Kidney (tissue), 14 donors: ENCODE measurements around the gene QPRT. TPM values are rescaled to one million over a fixed set of nuclear protein-coding genes. Genes with fewer than 3 reads are reported as not detected.

Source experiments
- DNase-seq, 5 donors: peaks; one replicate each; pipeline ENCODE4 v3.0.0-alpha.2; 2013 to 2020
- FAIRE-seq: peaks from 2 replicates; lab custom pipeline; 2012; peaks lifted over from hg19 to GRCh38; lab: Jason Lieb, UNC
- H3K27ac ChIP-seq, 2 donors: one replicate each; pipeline ENCODE4 v1.7.0; 2013; ENCODE audit warnings: low read depth in 2 of 2, low read length in 2 of 2, inconsistent platforms in 1 of 2
- H3K27me3 ChIP-seq: one replicate; pipeline ENCODE4 v1.7.1; 2013; ENCODE audit warnings: low read length, inconsistent platforms; ENCODE audit not compliant: control insufficient read depth, insufficient read depth
- H3K36me3 ChIP-seq, 3 donors: one replicate each; pipeline versions ENCODE4 v1.7.0 to v1.7.1; 2013; ENCODE audit warnings: low read length in 3 of 3, control low read depth in 1 of 3, inconsistent platforms in 1 of 3; ENCODE audit not compliant: insufficient read depth in 3 of 3, control insufficient read depth in 2 of 3
- H3K4me1 ChIP-seq, 3 donors: one replicate each; pipeline versions ENCODE4 v1.7.0 to v1.7.1; 2013; ENCODE audit warnings: low read length in 3 of 3, inconsistent platforms in 1 of 3, low read depth in 1 of 3; ENCODE audit not compliant: control insufficient read depth in 2 of 3, insufficient read depth in 2 of 3
- H3K4me3 ChIP-seq, 3 donors: one replicate each; pipeline versions ENCODE4 v1.7.0 to v1.8.1; 2013; ENCODE audit warnings: low read length in 3 of 3, control low read depth in 1 of 3, inconsistent platforms in 1 of 3
- H3K9ac ChIP-seq, 3 donors: one replicate each; pipeline versions ENCODE4 v1.7.0 to v1.7.1; 2013; ENCODE audit warnings: low read length in 3 of 3, control low read depth in 1 of 3, inconsistent platforms in 1 of 3
- H3K9me3 ChIP-seq, 3 donors: one replicate each; pipeline versions ENCODE4 v1.7.0 to v1.7.1; 2013; ENCODE audit warnings: low read length in 3 of 3, control low read depth in 1 of 3, inconsistent platforms in 1 of 3; ENCODE audit not compliant: control insufficient read depth in 2 of 3, insufficient read depth in 1 of 3
- CTCF ChIP-seq: IDR thresholded peaks from 3 replicates; pipeline ENCODE4 v1.5.1; 2012; ENCODE audit warnings: mild to moderate bottlenecking, moderate library complexity, borderline replicate concordance; ENCODE audit not compliant: insufficient read depth; ENCODE audit errors: extremely low read depth
- intact Hi-C: fragments of 100-400 bp; cut with DNase I; formaldehyde crosslinking; loops from one replicate; pipeline ENCODE4 v1.11.1; 2022
- polyA plus RNA-seq: library from polyadenylated mRNA; stranded (reverse); fragments of 350-450 nt; fragmentation: Illumina TruSeq; extraction: RNeasy Lipid Tissue Mini Kit (QIAGEN cat#74804); gene quantifications from one replicate; pipeline ENCODE4 v1.2.3, GENCODE V29; 2014; ENCODE audit warnings: low read depth, low replicate concordance; ENCODE audit not compliant: insufficient read depth
- total RNA-seq: library from RNA; stranded (reverse); fragmentation: NEBNext Ultra II Directional; extraction: Animal tissue kit (Norgen Biotek cat#: 25700); gene quantifications from one replicate; pipeline ENCODE4 v1.2.1, GENCODE V29; 2021
- donor health status: control.
- donor health status: control.
- donor health status: control.
- donor health status: control.
- donor health status: control.
- donor health status: DM: yes; HTN: yes; CAD: no.
- donor health status: Normal renal cell carcinoma (clear cell type).

The QPRT gene
- total and polyA plus RNA-seq, 2 donors from 2014 or later: 13.9 to 168 TPM

GRCh38 chr16:29649588-29650494, 29.1 kb upstream of the QPRT start:
- no peak for TF ChIP-seq CTCF
- H3K27me3 ChIP-seq: no peaks in the 10 kb centered on the region
- intact Hi-C loops: no loop called here
- H3K4me1 ChIP-seq: no peaks in the 10 kb centered on the region
- H3K36me3 ChIP-seq: no peaks in the 10 kb centered on the region
- DNase-seq: peak in 4 of 5 donors; percentile 56 to 69 (median 64)
- no peak overlapping the region for H3K4me3 ChIP-seq
- no peak overlapping the region for H3K9ac ChIP-seq
- H3K27ac ChIP-seq: no peak overlapping the region
- FAIRE-seq: no peak
- H3K9me3 ChIP-seq: no peaks in the 10 kb centered on the region

GRCh38 chr16:29650771-29651170, 28.2 kb upstream of the QPRT start:
- TF ChIP-seq CTCF: no peak
- H3K27ac ChIP-seq: no peak overlapping the region
- FAIRE-seq: no peak
- no peak overlapping the region for H3K9ac ChIP-seq
- no peak for DNase-seq
- H3K4me1 ChIP-seq: no peaks in the 10 kb centered on the region
- H3K9me3 ChIP-seq: no peaks in the 10 kb centered on the region
- no peak overlapping the region for H3K4me3 ChIP-seq
- H3K36me3 ChIP-seq: no peaks in the 10 kb centered on the region
- H3K27me3 ChIP-seq: no peaks in the 10 kb centered on the region
- intact Hi-C loops: no loop called here

- H3K36me3 ChIP-seq: no peaks in the 10 kb centered on the region
- intact Hi-C loops: no loop called here
- no peak for FAIRE-seq
These were observed 27.1 kb upstream of the QPRT start for GRCh38 chr16:29651774-29652349.

More at GRCh38 chr16:29651774-29652349, 27.1 kb upstream of the QPRT start:
- no peaks in the 10 kb centered on the region for H3K9me3 ChIP-seq
- no peaks in the 10 kb centered on the region for H3K27me3 ChIP-seq
- no peak overlapping the region for H3K27ac ChIP-seq
- H3K4me3 ChIP-seq: no peak overlapping the region
- H3K9ac ChIP-seq: no peak overlapping the region
- DNase-seq: no peak
- TF ChIP-seq CTCF: no peak
- H3K4me1 ChIP-seq: no peaks in the 10 kb centered on the region
